Cardiac muscle cell (in vitro differentiated cells and primary cell): Measurements from ENCODE around the gene MAT1A. TPM values are rescaled to one million over a fixed set of nuclear protein-coding genes. Genes with fewer than 3 reads are reported as not detected.

Experiments used
- DNase-seq, 2 donors: peaks; one replicate each; pipeline versions ENCODE4 v3.0.0 to v3.0.0-alpha.2; 2010 to 2017; ENCODE audit warnings: low read depth in 1 of 2, low spot score in 1 of 2
- H3K27ac ChIP-seq: fragments of 200-600 bp; sonication (generic); 2 replicates; pipeline ENCODE4 v1.5.1; 2016
- H3K27me3 ChIP-seq: fragments of 200-600 bp; sonication (generic); 2 replicates; pipeline ENCODE4 v1.6.0; 2016; ENCODE audit warnings: control low read depth
- H3K36me3 ChIP-seq: fragments of 200-600 bp; sonication (generic); 2 replicates; pipeline ENCODE4 v1.5.1; 2016; ENCODE audit warnings: control low read depth
- H3K4me1 ChIP-seq: fragments of 200-600 bp; sonication (generic); 2 replicates; pipeline ENCODE4 v1.8.1; 2017; ENCODE audit warnings: low read depth, mild to moderate bottlenecking, mixed run types
- H3K4me3 ChIP-seq: fragments of 200-600 bp; sonication (generic); 2 replicates; pipeline ENCODE4 v1.5.1; 2016; ENCODE audit warnings: mild to moderate bottlenecking
- H3K9me3 ChIP-seq: fragments of 200-600 bp; sonication (generic); 2 replicates; pipeline ENCODE4 v1.5.1; 2017; ENCODE audit warnings: low read depth, mild to moderate bottlenecking, control low read depth
- CTCF ChIP-seq: IDR thresholded peaks from 2 replicates; pipeline ENCODE4 v1.5.1; 2012; ENCODE audit warnings: low read depth, mild to moderate bottlenecking, low read length
- polyA plus RNA-seq: library from polyadenylated mRNA; unstranded; fragments of >200 nt; fragmentation: Nextera tagmentation; extraction: Ambion mirVana; gene quantifications from 2 replicates; pipeline ENCODE4 v1.2.1, GENCODE V29; 2016
- total RNA-seq: library from RNA; depleted of rRNA; stranded (reverse); fragments of >200 nt; gene quantifications from 2 replicates; pipeline ENCODE4 v1.2.3, GENCODE V29; 2016

The MAT1A gene
- total and polyA plus RNA-seq, 2 experiments from 2014 or later, result 3.4 to 5.6 TPM

- no peak for DNase-seq
- Histone ChIP-seq H3K27me3 (no peaks in the 10 kb centered on the region), H3K4me1 (no peaks in the 10 kb centered on the region), H3K4me3 (no peak overlapping the region), H3K27ac (no peak overlapping the region), H3K36me3 (no peaks in the 10 kb centered on the region), H3K9me3 (no peaks in the 10 kb centered on the region)
- TF ChIP-seq CTCF, result no peak
Observed at GRCh38 chr10:80322711-80323110, 33.3 kb upstream of the MAT1A start.

- H3K27ac ChIP-seq, result no peak overlapping the region
- H3K27me3 ChIP-seq, result no peaks in the 10 kb centered on the region
- no peaks in the 10 kb centered on the region for H3K36me3 ChIP-seq
- no peak overlapping the region for H3K4me3 ChIP-seq
- H3K9me3 ChIP-seq, result no peaks in the 10 kb centered on the region
- TF ChIP-seq CTCF, result no peak
- no peaks in the 10 kb centered on the region for H3K4me1 ChIP-seq
- DNase-seq, result no peak
Observed at GRCh38 chr10:80322158-80322557, 32.7 kb upstream of the MAT1A start.

GRCh38 chr10:80321183-80321582 lies 31.7 kb upstream of the MAT1A start:
- H3K9me3 ChIP-seq, result no peaks in the 10 kb centered on the region
- H3K27me3 ChIP-seq, result no peaks in the 10 kb centered on the region
- DNase-seq, result no peak
- H3K4me3 ChIP-seq, result no peak overlapping the region
- no peak for TF ChIP-seq CTCF
- H3K27ac ChIP-seq, result no peak overlapping the region
- no peaks in the 10 kb centered on the region for H3K36me3 ChIP-seq
- no peaks in the 10 kb centered on the region for H3K4me1 ChIP-seq

GRCh38 chr10:80320377-80320776 lies 30.9 kb upstream of the MAT1A start:
- no peaks in the 10 kb centered on the region for H3K27me3 ChIP-seq
- H3K27ac ChIP-seq, result no peak overlapping the region
- DNase-seq, result no peak
- H3K4me1 ChIP-seq, result no peaks in the 10 kb centered on the region
- H3K36me3 ChIP-seq, result no peaks in the 10 kb centered on the region
- no peak overlapping the region for H3K4me3 ChIP-seq
- no peak for TF ChIP-seq CTCF
- no peaks in the 10 kb centered on the region for H3K9me3 ChIP-seq

GRCh38 chr10:80319725-80320290 lies 30.4 kb upstream of the MAT1A start:
- H3K27me3 ChIP-seq, result no peaks in the 10 kb centered on the region
- DNase-seq, result no peak
- H3K27ac ChIP-seq, result no peak overlapping the region
- H3K36me3 ChIP-seq, result no peaks in the 10 kb centered on the region
- H3K9me3 ChIP-seq, result no peaks in the 10 kb centered on the region
- no peaks in the 10 kb centered on the region for H3K4me1 ChIP-seq
- no peak for TF ChIP-seq CTCF
- no peak overlapping the region for H3K4me3 ChIP-seq

- no peak for DNase-seq
- no peak overlapping the region for H3K27ac ChIP-seq
- TF ChIP-seq CTCF, result no peak
- H3K9me3 ChIP-seq, result no peaks in the 10 kb centered on the region
- H3K4me3 ChIP-seq, result no peak overlapping the region
- no peaks in the 10 kb centered on the region for H3K27me3 ChIP-seq
- no peaks in the 10 kb centered on the region for H3K36me3 ChIP-seq
- no peaks in the 10 kb centered on the region for H3K4me1 ChIP-seq
Observed at GRCh38 chr10:80319318-80319717, 29.9 kb upstream of the MAT1A start.
